ENCODE measurements around the gene FAM3A. TPM values are rescaled to one million over a fixed set of nuclear protein-coding genes. Genes with fewer than 3 reads are reported as not detected.

Gene FAM3A
- total and polyA plus RNA-seq, 2 of the 4 experiments (the other 2 are of a cell fraction), result 14.0 to 47.2 TPM

- ATAC-seq (ENCODE audit: low read depth), result no peak
- peaks cover under 1% of the 10 kb centered on the region; the same call in 1 of the 2 replicates for H4K20me1 ChIP-seq (ENCODE audit: insufficient read depth, low read length)
- H3K9ac ChIP-seq (ENCODE audit: low read depth, low read length), result no peak overlapping the region
- no peaks in the 10 kb centered on the region for H3K9me1 ChIP-seq (ENCODE audit: insufficient read depth, low read length)
- H3K4me2 ChIP-seq (ENCODE audit: low read depth, low read length), result no peak overlapping the region
- no peak overlapping the region for H3K4me3 ChIP-seq (ENCODE audit: insufficient read depth, low read depth, low read length)
- no peak overlapping the region for H2BK20ac ChIP-seq (ENCODE audit: low read depth, low read length)
- H3K27me3 ChIP-seq (ENCODE audit: control insufficient read depth, insufficient read depth, low read length), result no peaks in the 10 kb centered on the region
- no peaks in the 10 kb centered on the region for H3K4me1 ChIP-seq (ENCODE audit: control insufficient read depth, insufficient read depth, low read length)
- no peak overlapping the region for H2BK120ac ChIP-seq (ENCODE audit: low read depth, low read length)
- peaks cover 0 to under 1% of the 10 kb centered on the region in 2 experiments; a peak in 1 of 4 replicates for H3K79me1 ChIP-seq (ENCODE audit: low read depth in 1 of 2, low read length in 2 of 2)
- no peak overlapping the region for H2BK5ac ChIP-seq (ENCODE audit: low read depth, low read length, poor library complexity, severe bottlenecking)
- ChIA-PET CTCF (no interaction called here), POLR2A (ENCODE audit: unreplicated experiment) (no interaction called here)
- 93% methylated on average over 20 of the region's 23 CpGs; no CpG with 5 or more reads in 1 of the 2 experiments for WGBS, 2 experiments (ENCODE audit: extremely low coverage in 2 of 2, insufficient read length in 1 of 2)
- no TSS peak for BruUV-seq (replicated peaks)
- no peak for DNase-seq
- H3K4ac ChIP-seq (ENCODE audit: low read depth, low read length), result no peak overlapping the region
- no peak overlapping the region for H4K91ac ChIP-seq (ENCODE audit: insufficient read depth, low read depth, low read length)
- H3K9me3 ChIP-seq (ENCODE audit: control insufficient read depth, insufficient read depth, low read length), result peaks cover 2% of the 10 kb centered on the region; the same call in 1 of the 2 replicates
- TF ChIP-seq NFE2L2 (IDR thresholded peaks at IDR 0.05; ENCODE audit: low read depth, low read length), result no peak
- TF ChIP-seq CEBPB (IDR thresholded peaks at IDR 0.05; ENCODE audit: low read depth, low read length), result no peak
- TF ChIP-seq MXI1 (IDR thresholded peaks at IDR 0.05; ENCODE audit: borderline replicate concordance, low read depth, low read length), result no peak
- no peak for TF ChIP-seq POLR2A (IDR thresholded peaks at IDR 0.05; ENCODE audit: low read depth, low read length)
- TF ChIP-seq MAFK (IDR thresholded peaks at IDR 0.05; ENCODE audit: low read depth, low read length), result no peak
- no peak for TF ChIP-seq RCOR1 (IDR thresholded peaks at IDR 0.05; ENCODE audit: insufficient replicate concordance, low read length)
- TF ChIP-seq RAD21 (IDR thresholded peaks at IDR 0.05; ENCODE audit: low read length), result no peak
- TF ChIP-seq RFX5 (IDR thresholded peaks at IDR 0.05; ENCODE audit: low read depth, low read length), result no peak
- no peak for TF ChIP-seq ELK1 (IDR thresholded peaks at IDR 0.05; ENCODE audit: borderline replicate concordance, low read depth, low read length)
- TF ChIP-seq CHD1 (IDR thresholded peaks at IDR 0.05; ENCODE audit: low read depth, low read length), result no peak
- TF ChIP-seq USF2 (IDR thresholded peaks at IDR 0.05; ENCODE audit: low read depth, low read length), result no peak
- no peak for TF ChIP-seq MAZ (IDR thresholded peaks at IDR 0.05; ENCODE audit: borderline replicate concordance, low read depth, low read length)
- TF ChIP-seq SMC3 (IDR thresholded peaks at IDR 0.05; ENCODE audit: low read depth, low read length), result no peak
- TF ChIP-seq FOS (IDR thresholded peaks at IDR 0.05; ENCODE audit: low read depth, low read length), result no peak
- TF ChIP-seq BHLHE40 (IDR thresholded peaks at IDR 0.05; ENCODE audit: low read depth, low read length), result no peak
- TF ChIP-seq CTCF (conservative IDR thresholded peaks at IDR 0.05; ENCODE audit: low read depth, low read length), result no peak
- H3K56ac ChIP-seq (ENCODE audit: extremely low read depth, insufficient read depth, low read length), result no peak overlapping the region
- H3K27ac ChIP-seq (ENCODE audit: insufficient read depth, low read length), result no peak overlapping the region
- no peak overlapping the region for H2AK9ac ChIP-seq (replicated peaks; ENCODE audit: low read depth, low read length, poor library complexity)
- intact Hi-C loops (cut with micrococcal nuclease), result no loop called here
- H3K36me3 ChIP-seq (ENCODE audit: control insufficient read depth, insufficient read depth, low read length), result peaks cover 77% of the 10 kb centered on the region
- H3K14ac ChIP-seq (replicated peaks; ENCODE audit: low read depth, low read length), result no peak overlapping the region
- no peak overlapping the region for H2AFZ ChIP-seq (replicated peaks; ENCODE audit: low read length, poor library complexity)
- H4K5ac ChIP-seq (ENCODE audit: low read depth, low read length), result no peak overlapping the region
- no peak overlapping the region for H4K8ac ChIP-seq (ENCODE audit: low read depth in 2 of 2, low read length in 2 of 2)
- no peak overlapping the region for H2AK5ac ChIP-seq (ENCODE audit: low read depth, low read length)
- H3K23ac ChIP-seq (ENCODE audit: low read depth, low read length), result no peak overlapping the region
- in situ Hi-C loops (cut with MboI; ENCODE audit: low sequenced_read_pairs), result no loop called here
- H3K18ac ChIP-seq (ENCODE audit: low read depth, low read length), result no peak overlapping the region
- H2BK15ac ChIP-seq (ENCODE audit: low read depth, low read length), result no peak overlapping the region
- dilution Hi-C loops (cut with HindIII; ENCODE audit: low sequenced_read_pairs, unreplicated experiment), result no loop called here
Measured at GRCh38 chrX:154468217-154468616, 47.8 kb downstream of the FAM3A start.
